HG03457 (cell line): ENCODE data around the gene VSNL1.

ENCODE experiments used
- ATAC-seq: cut with Tn5 transposase; IDR thresholded peaks from one replicate; pipeline ENCODE4 v1.9.1; 2021; ENCODE audit warnings: moderate number of reproducible peaks; ENCODE audit not compliant: unreplicated experiment

The VSNL1 gene

GRCh38 chr2:17607379-17607778 lies 66.9 kb downstream of the VSNL1 start:
- ATAC-seq: no peak

GRCh38 chr2:17608251-17608650 lies 67.8 kb downstream of the VSNL1 start:
- ATAC-seq: no peak

DNA sequence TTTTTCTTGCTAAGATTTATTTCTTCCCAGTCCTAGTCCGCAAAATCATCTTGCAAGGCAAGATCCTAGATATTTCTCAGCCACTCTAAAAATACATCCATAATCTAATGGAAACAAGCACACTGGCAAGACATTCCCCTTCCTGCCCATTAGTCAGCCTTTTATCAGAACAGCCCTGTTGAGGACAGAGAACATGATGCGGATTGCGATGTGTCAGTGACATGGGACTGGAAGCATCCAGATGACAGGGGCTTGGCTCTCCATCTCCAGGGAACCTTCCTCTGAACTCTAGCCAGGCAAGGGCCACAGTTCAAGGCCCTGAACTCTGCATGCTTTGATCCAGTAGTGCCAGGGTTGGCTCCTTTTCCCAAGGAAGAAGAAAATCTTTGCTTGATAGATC lies 70.0 kb downstream of the VSNL1 start:
- ATAC-seq: no peak

DNA sequence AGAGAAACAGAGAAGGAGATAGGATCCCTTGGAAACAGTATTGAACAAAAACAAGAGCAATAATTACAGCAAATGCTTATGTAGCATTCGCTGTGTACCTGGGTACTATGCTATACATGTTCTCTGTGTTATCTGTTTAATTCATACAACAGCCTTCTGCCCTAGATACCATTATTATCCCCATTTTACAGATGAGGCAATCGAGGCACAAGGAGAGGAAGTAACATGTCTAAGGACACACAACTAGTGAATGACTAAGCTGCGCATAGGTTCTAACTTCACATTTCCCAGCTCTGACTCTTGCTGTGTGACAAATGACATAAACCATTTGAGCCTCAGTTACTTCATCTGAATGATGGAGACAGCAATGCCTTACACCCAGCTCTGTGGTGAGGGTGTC lies 70.5 kb downstream of the VSNL1 start:
- no peak for ATAC-seq

DNA sequence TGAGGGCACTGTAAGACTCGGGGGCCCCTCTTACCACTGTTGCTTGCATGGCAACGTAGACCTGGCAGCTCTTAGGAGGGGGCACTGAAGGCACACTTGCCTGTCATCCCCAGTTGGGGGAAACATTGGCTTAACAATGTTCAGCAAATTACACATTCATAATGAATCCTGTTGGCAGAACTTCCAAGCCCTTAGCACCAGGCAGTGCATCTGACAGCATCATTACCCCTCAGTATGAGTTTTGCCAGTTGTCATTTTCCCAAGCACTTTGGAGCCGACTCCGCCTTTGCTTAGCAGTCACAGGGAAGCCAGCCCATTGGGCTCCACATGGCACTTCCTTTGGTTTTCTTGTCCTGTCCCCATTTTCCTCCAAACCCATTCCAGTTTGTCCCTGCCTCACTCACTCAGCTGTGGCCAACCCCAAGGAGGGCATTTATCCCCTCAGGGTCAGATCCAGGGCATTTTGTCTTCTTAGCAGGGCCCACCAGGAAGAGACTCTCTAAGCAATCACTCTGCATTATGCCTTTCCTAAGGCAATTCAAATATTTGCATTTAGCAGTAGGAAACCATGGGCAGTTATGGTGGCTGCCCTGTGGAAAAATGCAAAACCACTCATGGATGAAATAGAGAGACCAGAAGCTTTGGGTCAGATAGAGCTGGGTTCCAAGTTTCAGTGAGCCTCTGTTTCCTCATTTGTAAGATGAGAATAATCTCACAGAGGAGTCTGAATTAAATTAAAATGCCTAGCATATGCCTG lies 73.9 kb downstream of the VSNL1 start:
- no peak for ATAC-seq

DNA sequence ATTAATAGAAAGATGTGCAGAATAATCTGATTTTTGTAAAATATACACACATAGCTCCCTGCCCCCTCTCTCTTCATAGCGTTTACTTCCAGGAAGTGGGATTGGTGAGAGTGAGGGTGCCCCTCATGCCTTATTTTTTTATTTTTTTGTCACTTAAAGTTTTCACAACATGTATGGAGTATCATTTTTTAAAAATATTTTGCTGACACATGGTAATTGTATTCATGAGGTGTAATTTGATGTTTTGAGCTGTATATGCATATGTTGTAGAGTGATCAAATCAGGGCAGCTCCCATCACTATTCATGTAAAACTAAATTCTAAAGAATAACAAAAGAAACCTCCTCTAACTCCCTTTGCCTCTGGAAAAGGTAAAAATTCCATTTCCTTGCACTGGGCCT lies 74.7 kb downstream of the VSNL1 start:
- ATAC-seq: no peak

DNA sequence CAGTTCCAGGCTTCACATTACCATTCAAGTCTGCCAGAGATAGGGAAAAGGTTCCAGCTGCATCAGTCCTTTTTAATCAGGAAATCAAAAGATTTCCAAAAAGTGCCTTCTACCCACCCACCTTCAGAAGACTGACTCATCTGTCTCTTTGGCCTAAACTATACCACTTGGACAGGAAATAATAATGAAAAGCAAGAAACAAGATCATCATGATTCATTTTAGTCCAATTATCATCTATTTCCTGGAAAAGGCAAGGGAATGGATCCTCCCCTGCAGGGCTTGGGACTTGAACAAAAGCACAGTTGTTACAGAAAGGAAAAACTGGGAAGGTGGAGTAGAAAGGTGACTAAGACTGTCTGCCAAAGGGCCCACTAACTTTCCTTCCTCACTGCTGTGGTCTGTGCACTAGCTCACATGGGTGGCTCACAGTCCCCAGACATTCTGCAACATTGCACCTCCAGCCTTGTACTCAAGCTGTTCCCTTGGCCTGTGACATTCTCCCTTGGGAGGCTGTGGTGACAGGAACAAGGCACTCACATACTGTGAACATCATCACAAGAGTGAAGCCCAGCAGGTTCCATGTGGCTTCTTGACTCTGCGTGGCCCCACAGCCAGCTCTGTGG lies 75.3 kb downstream of the VSNL1 start:
- no peak for ATAC-seq

- no peak for ATAC-seq
These were observed 75.9 kb downstream of the VSNL1 start for GRCh38 chr2:17616405-17616804.

DNA sequence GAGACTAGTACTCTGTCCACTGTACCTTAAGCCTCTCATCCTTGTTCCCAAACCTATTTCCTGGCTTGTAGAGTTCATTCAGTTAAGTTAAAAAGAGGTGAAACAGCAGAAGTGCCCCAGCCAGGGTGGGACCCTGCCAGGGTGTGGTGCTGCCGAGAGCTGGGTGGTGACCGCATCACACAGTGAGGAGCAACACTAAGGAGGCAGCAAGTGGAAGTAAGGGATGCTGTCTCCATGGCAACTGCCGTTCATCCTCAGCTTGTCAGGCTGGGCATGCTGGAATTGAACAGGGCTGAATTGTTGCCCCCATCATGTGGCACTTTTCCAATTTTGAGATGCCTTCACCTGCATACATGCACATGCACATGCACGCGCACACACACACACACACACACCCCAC lies 77.0 kb downstream of the VSNL1 start:
- no peak for ATAC-seq

DNA sequence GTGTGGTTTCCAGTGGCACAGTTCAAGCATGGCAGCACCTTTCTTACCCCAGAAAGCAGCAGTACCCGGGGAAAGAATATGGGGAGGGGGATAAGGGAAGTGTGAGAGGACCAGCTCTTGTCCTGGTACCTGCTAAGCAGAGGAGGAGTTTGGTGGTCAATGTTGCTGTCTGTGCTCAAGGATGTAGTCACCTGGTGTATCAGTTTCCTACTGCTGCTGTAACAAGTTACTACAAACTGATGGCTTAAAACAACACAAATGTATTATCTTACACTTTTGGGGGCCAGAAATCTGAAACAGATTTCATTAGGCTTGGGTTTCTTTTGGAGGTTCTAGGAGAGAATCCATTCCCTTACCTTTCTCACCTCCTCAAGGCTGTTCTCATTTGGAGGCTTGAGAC lies 77.5 kb downstream of the VSNL1 start:
- no peak for ATAC-seq

GRCh38 chr2:17620280-17620679 lies 79.8 kb downstream of the VSNL1 start:
- ATAC-seq: no peak

GRCh38 chr2:17620841-17621240 lies 80.3 kb downstream of the VSNL1 start:
- no peak for ATAC-seq

- no peak for ATAC-seq
These were observed 81.3 kb downstream of the VSNL1 start for GRCh38 chr2:17621781-17622180.

DNA sequence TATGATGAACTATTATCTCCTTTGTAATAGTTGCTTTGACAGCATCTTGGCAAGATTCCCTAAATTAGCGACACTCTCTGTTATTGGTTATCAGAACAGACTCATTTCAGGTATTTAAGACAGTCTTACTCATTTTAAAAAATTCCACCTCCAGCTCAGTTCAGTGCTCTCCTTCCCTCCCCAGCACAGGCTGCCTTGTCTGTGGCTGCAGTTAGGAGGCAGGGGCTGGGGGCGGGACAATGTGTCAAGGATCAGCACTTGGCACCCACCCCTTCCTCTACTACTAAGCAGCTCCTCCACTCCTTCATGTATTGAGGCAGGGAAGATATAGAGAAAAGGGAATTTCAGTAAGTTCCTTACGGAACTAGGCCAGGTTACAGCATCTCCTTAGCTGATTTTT lies 85.0 kb downstream of the VSNL1 start:
- no peak for ATAC-seq

GRCh38 chr2:17626986-17627385 lies 86.5 kb downstream of the VSNL1 start:
- ATAC-seq: no peak

DNA sequence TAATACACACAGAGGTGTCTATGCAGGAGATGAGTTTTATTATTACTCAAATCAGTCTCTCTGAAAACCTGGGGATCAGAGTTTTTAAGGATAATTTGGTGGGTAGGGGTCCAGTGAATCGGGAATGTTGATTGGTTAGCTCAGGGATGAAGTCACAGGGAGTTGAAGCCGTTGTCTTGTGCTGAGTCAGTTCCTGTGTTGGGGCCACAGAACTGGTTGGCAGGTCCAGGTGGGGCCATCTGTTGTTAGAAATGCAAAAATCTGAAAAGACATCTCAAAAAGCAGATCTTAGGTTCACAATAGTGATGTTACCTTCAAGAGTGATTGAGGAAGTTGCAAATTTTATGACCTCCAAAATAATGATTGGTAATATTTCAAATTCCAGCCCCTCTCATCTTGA lies 86.9 kb downstream of the VSNL1 start:
- ATAC-seq: no peak

GRCh38 chr2:17628349-17629261 lies 88.1 kb downstream of the VSNL1 start:
- ATAC-seq: no peak

DNA sequence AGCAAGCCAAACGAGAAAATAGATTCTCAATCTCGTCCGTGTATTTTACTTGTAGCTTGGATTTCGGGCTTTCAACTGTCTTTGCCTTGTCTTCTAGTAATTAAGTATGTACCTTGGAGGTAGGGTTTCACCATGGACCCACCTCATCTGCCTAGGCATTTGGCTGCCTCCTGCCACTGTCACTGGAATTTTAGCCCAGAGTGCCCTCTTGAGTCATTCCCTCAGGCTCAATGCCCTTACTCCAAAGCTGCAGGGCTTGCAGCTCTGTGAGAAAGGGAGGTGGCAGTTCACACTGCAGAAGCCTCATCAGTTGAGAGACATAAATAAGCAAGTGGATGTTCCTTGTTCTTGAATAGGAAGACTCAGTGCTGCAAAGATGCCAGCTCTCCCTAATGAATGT lies 89.6 kb downstream of the VSNL1 start:
- ATAC-seq: no peak

DNA sequence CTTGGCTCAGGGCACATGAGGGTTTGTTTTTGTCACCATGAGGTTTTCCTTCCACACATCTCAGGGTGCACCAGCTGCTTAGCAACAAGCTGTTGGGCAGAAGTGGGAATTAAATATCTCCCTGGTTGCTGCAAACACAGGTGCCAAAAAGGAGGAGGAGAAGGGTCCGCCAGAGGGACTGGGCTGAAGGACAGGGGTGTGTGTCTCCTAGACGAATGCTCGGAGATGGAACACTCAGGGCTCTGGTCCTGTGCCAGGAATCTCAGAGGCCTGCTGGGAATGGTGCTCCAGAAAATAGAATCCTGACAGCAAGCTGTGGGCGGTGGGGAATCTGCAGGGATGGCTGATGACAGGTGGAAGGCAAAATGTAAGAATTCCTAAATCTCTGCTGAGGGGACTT lies 94.5 kb downstream of the VSNL1 start:
- no peak for ATAC-seq

GRCh38 chr2:17636257-17636656 lies 95.8 kb downstream of the VSNL1 start:
- no peak for ATAC-seq

DNA sequence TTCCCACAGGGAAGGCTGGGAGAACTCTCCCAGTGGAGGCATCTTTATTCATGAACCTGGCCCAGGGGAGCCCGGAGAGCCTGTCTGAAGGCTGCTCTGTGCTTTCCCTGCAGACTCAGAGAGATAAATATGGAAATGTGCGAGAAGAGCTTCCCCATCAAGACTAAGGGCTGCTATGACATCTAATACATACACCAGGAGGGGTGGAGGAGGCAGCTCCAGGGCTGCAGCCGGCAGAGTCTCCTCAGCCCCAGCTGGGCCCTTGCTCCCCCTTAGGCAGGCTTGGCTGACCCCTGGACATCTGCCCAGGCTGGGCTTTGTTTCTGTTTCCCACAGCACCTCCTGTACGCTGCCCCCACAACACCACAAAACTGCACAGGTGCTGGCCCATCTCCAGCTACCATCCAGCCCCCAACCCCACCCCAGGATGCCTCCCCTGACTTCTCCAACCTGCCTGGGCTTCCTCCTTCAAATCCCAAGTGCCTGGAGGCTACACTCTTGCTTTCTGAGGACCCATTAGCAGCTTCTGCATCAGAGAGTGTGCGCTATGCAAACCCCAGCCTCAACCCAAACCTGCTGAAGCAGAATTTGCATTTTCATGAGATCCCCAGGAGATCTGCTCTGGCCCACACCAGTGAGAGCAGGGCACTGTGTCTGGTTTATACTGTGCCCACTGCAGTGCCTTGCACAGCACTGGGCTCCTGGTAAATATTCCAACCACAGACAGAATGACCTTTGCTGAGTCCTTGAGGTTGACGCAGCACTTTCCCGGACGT lies 96.8 kb downstream of the VSNL1 start:
- ATAC-seq: no peak
